GM18858 (cell line): Measurements from ENCODE around the gene EIF3B.
A peak's percentile ranks its signal among the peaks of the same experiment; 100 is the strongest.
"Not testable (repeated sequence)": the region's sequence is repeated elsewhere in the genome, so short reads cannot be mapped to it uniquely, and the experiment has no call there.

ENCODE experiments used
- ATAC-seq: cut with Tn5 transposase; IDR thresholded peaks from one replicate; pipeline ENCODE4 v1.9.1; 2021; ENCODE audit not compliant: unreplicated experiment

The EIF3B gene

GRCh38 chr7:2347351-2348063 lies 7.1 kb upstream of the EIF3B start:
- not testable (repeated sequence) for ATAC-seq

GRCh38 chr7:2350055-2350454 lies 4.6 kb upstream of the EIF3B start:
- ATAC-seq: no peak

- no peak for ATAC-seq
These were observed 3.8 kb upstream of the EIF3B start for GRCh38 chr7:2350861-2351260.

GRCh38 chr7:2353113-2353935 lies 1.3 kb upstream of the EIF3B start:
- peak; percentile 1 for ATAC-seq

GRCh38 chr7:2353936-2354185 lies 766 bp upstream of the EIF3B start:
- ATAC-seq: peak; percentile 37

- ATAC-seq: no peak
These were observed 495 bp downstream of the EIF3B start for GRCh38 chr7:2354939-2355704.

- ATAC-seq: no peak
These were observed 1.0 kb downstream of the EIF3B start for GRCh38 chr7:2355705-2356008.

GRCh38 chr7:2357165-2357564 lies 2.5 kb downstream of the EIF3B start:
- ATAC-seq: no peak

- no peak for ATAC-seq
These were observed 2.9 kb downstream of the EIF3B start for GRCh38 chr7:2357571-2357970.

- no peak for ATAC-seq
These were observed 4.4 kb downstream of the EIF3B start for GRCh38 chr7:2358968-2359527.

GRCh38 chr7:2359610-2360009 lies 5.0 kb downstream of the EIF3B start:
- no peak for ATAC-seq

GRCh38 chr7:2360796-2361195 lies 6.2 kb downstream of the EIF3B start:
- no peak for ATAC-seq

GRCh38 chr7:2362385-2363088 lies 7.9 kb downstream of the EIF3B start:
- no peak for ATAC-seq

GRCh38 chr7:2369139-2369538 lies 14.5 kb downstream of the EIF3B start:
- no peak for ATAC-seq

- ATAC-seq: no peak
These were observed 16.7 kb downstream of the EIF3B start for GRCh38 chr7:2371329-2371728.

- no peak for ATAC-seq
These were observed 18.1 kb downstream of the EIF3B start for GRCh38 chr7:2372724-2373123.

- ATAC-seq: no peak
These were observed 18.5 kb downstream of the EIF3B start for GRCh38 chr7:2373124-2373556.

- no peak for ATAC-seq
These were observed 19.0 kb downstream of the EIF3B start for GRCh38 chr7:2373646-2374045.

- no peak for ATAC-seq
These were observed 19.8 kb downstream of the EIF3B start for GRCh38 chr7:2374401-2374800.

GRCh38 chr7:2374830-2375728 lies 20.5 kb downstream of the EIF3B start:
- no peak for ATAC-seq
